ENCODE measurements around the gene JDP2. TPM values are rescaled to one million over a fixed set of nuclear protein-coding genes. Genes with fewer than 3 reads are reported as not detected.

Gene JDP2
- total and polyA plus RNA-seq, 4 donors = 13.8 to 30.4 (median 24.0) TPM

DNA sequence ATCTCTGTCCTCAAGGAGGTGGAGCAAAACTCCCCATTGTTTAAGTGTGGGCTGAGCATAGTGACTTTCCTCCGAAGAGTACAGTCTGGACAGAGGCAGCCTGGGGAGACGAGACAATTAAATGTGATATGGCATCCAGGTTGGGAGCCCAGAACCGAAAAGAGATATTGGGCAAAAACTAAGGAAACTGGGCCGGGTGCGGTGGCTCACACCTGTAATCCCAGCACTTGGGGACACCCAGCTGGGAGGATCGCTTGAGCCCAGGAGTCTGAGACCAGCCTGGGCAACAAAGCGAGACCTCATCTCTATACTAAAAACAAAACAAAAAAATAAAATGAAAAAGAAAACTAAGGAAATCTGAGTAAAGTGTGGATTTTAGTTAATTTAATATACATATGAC lies 35.9 kb upstream of the JDP2 start:
- H3K27me3 ChIP-seq (ENCODE audit: control insufficient read depth, insufficient read depth, low read length) = no peaks in the 10 kb centered on the region
- H3K4me1 ChIP-seq (ENCODE audit: control insufficient read depth, insufficient read depth, low read length) = no peaks in the 10 kb centered on the region
- H3K36me3 ChIP-seq (ENCODE audit: control insufficient read depth, insufficient read depth, low read length) = no peaks in the 10 kb centered on the region
- WGBS (ENCODE audit: insufficient coverage) = 64% methylated on average over 4 of the region's 7 CpGs
- H3K4me3 ChIP-seq (ENCODE audit: low read depth, low read length) = no peak overlapping the region
- DNase-seq (ENCODE audit: low read depth in 4 of 6, low spot score in 6 of 6) = no peak
- no peaks in the 10 kb centered on the region for H3K9me3 ChIP-seq (ENCODE audit: control insufficient read depth, insufficient read depth, low read length)
- H3K27ac ChIP-seq (ENCODE audit: low read depth, low read length) = no peak overlapping the region

DNA sequence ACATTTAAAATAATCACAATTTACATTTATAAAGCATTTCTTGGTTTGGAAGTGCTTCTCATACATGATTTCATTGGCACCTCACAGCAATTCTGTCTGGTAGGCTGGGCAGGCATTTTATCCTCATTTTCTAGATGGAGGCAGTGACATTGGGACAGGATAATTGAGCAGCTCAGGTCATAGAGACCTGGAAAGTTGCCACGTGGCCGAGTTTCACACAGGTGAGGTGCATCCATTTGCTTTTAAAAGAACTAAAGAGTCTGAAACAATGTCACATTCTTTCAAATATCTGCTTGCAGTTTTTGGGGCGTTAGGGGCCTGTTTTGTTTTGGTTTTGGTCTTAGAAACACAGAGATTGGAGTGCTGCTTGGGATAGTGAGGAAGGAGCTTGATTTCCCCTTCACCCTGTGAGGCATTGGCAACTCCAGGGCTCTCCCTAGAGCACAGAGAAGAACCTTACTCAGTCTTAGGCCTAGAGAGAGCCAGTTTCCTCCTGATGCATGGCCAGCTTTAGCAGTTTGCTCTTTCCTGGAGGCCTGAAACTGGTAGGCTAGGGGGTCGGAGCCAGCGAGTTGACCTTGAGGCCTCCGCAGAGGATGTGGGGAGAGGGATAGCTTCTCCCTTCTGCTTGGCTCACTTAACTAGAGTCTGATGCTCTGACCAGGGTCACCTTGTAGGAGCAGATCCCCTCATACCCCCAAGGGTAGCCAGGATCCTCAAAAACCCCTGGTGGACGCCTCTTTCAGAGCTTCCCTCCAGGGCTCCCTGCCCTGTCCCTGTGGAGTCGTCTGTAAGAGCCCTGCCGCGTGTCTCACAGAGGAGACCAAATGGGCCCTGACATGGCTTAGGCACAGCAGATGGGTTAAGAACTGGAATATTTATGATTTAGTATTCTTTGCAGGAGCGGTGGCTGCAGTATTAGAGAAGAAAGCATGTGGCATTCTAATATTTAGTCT lies 34.9 kb upstream of the JDP2 start:
- H3K4me1 ChIP-seq (ENCODE audit: control insufficient read depth, insufficient read depth, low read length) = no peaks in the 10 kb centered on the region
- no peak overlapping the region for H3K27ac ChIP-seq (ENCODE audit: low read depth, low read length)
- 94% methylated on average over 3 of the region's 11 CpGs for WGBS (ENCODE audit: insufficient coverage)
- H3K4me3 ChIP-seq (ENCODE audit: low read depth, low read length) = no peak overlapping the region
- no peaks in the 10 kb centered on the region for H3K27me3 ChIP-seq (ENCODE audit: control insufficient read depth, insufficient read depth, low read length)
- no peaks in the 10 kb centered on the region for H3K36me3 ChIP-seq (ENCODE audit: control insufficient read depth, insufficient read depth, low read length)
- H3K9me3 ChIP-seq (ENCODE audit: control insufficient read depth, insufficient read depth, low read length) = no peaks in the 10 kb centered on the region
- DNase-seq (ENCODE audit: low read depth in 4 of 6, low spot score in 6 of 6) = no peak

DNA sequence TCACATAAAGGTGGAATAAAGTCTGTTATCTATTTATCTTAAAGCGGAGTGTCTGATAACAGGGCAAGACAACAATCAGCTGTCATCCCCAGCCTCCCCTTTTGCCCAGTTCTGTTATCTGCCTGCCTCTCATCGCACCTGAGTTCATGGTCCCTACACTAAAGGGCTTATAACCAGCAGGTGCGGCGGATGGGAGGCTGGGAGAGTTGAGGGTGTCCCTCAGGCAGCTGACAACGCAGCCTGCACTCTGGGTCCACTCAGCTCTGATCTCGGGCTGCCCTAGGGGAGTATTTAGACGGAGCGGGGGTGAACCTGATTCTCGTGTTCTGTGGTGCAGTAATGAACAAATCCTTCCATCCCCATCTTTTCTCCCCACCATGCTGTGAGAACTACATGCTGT lies 34.0 kb upstream of the JDP2 start:
- Histone ChIP-seq H3K36me3 (ENCODE audit: control insufficient read depth, insufficient read depth, low read length) (no peaks in the 10 kb centered on the region), H3K27ac (ENCODE audit: low read depth, low read length) (no peak overlapping the region), H3K4me1 (ENCODE audit: control insufficient read depth, insufficient read depth, low read length) (no peaks in the 10 kb centered on the region), H3K9me3 (ENCODE audit: control insufficient read depth, insufficient read depth, low read length) (peaks cover 3% of the 10 kb centered on the region), H3K4me3 (ENCODE audit: low read depth, low read length) (no peak overlapping the region), H3K27me3 (ENCODE audit: control insufficient read depth, insufficient read depth, low read length) (no peaks in the 10 kb centered on the region)
- no CpG with 5 or more reads among the region's 9 CpGs for WGBS (ENCODE audit: insufficient coverage)
- DNase-seq (ENCODE audit: low read depth in 4 of 6, low spot score in 6 of 6) = no peak

DNA sequence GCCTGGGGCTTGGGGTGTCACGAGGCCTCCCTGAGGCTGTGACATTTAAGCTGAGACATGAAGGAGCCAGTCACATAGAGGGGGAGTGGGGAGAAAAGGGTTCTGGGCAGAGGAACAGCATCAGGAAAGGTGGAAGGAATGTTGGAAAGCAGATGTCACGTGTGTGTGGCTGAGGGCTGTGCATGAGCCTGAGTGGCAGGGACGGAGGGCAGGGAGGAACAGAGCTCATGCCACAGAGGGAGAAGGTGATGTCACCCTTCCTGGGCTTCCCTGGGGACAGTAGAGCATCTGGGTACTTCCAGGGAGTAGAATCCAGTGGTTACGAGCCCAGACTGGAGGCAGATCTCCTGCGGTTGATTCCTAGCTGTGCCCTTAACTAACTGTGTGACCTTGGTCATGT lies 32.0 kb upstream of the JDP2 start:
- no peak for DNase-seq (ENCODE audit: low read depth in 4 of 6, low spot score in 6 of 6)
- Histone ChIP-seq H3K4me3 (ENCODE audit: low read depth, low read length) (no peak overlapping the region), H3K27me3 (ENCODE audit: control insufficient read depth, insufficient read depth, low read length) (no peaks in the 10 kb centered on the region), H3K27ac (ENCODE audit: low read depth, low read length) (no peak overlapping the region), H3K4me1 (ENCODE audit: control insufficient read depth, insufficient read depth, low read length) (peaks cover 11% of the 10 kb centered on the region), H3K9me3 (ENCODE audit: control insufficient read depth, insufficient read depth, low read length) (peaks cover 3% of the 10 kb centered on the region), H3K36me3 (ENCODE audit: control insufficient read depth, insufficient read depth, low read length) (no peaks in the 10 kb centered on the region)
- WGBS (ENCODE audit: insufficient coverage) = 93% methylated on average over 4 of the region's 5 CpGs

DNA sequence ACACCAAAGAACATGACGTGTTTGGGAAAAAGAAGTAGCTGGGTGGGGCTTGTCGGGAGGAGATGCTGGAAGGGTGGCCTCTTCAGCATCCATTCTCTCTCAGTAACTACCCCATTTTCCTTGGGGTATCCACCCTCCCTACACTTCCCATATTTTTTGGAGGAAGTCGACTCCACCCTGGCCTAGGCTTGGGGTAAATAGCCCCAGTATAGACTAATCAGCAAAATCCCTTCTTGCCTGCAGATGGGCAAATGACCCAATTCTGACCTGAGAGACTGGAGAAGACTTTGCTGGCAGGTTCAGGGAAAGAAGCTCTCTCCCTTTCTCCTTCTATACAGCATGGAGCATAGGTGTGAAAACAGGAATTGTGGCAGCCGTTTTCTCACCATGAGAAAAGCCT lies 28.5 kb upstream of the JDP2 start:
- Histone ChIP-seq H3K4me3 (ENCODE audit: low read depth, low read length) (no peak overlapping the region), H3K27me3 (ENCODE audit: control insufficient read depth, insufficient read depth, low read length) (no peaks in the 10 kb centered on the region), H3K36me3 (ENCODE audit: control insufficient read depth, insufficient read depth, low read length) (no peaks in the 10 kb centered on the region), H3K4me1 (ENCODE audit: control insufficient read depth, insufficient read depth, low read length) (peaks cover 24% of the 10 kb centered on the region), H3K27ac (ENCODE audit: low read depth, low read length) (no peak overlapping the region), H3K9me3 (ENCODE audit: control insufficient read depth, insufficient read depth, low read length) (peaks cover 3% of the 10 kb centered on the region)
- WGBS (ENCODE audit: insufficient coverage) = no CpG with 5 or more reads among the region's 4 CpGs
- no peak for DNase-seq (ENCODE audit: low read depth in 4 of 6, low spot score in 6 of 6)

DNA sequence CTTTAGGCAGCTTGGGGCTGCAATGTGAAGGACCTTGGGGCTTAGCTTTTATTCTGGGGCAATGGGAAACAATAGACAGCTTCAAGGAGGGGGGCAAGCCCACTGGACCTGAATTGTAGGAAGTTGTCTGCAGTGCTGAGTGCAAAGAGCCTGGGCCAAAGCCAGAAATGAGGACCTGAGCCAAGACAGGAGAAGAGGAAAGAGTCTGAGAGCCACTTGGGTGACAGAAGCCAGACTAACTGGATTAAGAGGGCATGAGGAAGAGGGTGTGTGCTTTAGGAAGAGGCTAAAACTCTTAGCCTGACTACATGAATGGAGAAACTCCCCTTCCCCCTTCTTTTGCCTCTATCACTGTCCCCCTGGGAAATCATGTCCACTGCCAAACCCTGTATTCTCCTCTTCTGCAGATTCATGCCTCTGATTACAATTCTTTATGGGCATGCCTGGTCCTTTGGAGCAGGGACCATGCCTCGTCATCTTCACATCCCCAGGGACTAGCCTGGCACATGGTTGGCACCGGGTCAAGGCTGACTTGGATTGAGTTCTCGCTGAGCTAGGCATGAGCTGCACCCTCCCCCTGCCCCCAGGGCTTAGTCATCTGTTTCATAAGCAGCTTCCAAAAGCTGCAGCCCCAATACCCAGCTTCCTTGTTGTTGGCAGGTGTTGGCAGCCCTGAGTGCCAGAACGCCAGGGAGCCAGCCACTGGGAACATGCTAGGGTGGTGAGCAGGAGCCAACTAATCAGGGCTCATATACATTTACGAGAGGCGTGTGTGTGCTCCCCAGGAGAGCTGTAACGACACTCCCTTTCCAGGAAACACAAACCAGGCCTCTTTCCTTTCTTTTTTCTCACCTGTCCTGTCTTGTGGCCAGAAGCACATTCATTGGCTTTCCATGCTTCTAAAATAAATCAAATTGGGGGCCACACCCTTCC lies 27.7 kb upstream of the JDP2 start:
- Histone ChIP-seq H3K4me3 (ENCODE audit: low read depth, low read length) (no peak overlapping the region), H3K4me1 (ENCODE audit: control insufficient read depth, insufficient read depth, low read length) (peaks cover 24% of the 10 kb centered on the region), H3K27ac (ENCODE audit: low read depth, low read length) (no peak overlapping the region), H3K27me3 (ENCODE audit: control insufficient read depth, insufficient read depth, low read length) (no peaks in the 10 kb centered on the region), H3K9me3 (ENCODE audit: control insufficient read depth, insufficient read depth, low read length) (peaks cover 3% of the 10 kb centered on the region), H3K36me3 (ENCODE audit: control insufficient read depth, insufficient read depth, low read length) (no peaks in the 10 kb centered on the region)
- 15% methylated on average over 6 of the region's 7 CpGs for WGBS (ENCODE audit: insufficient coverage)
- peak in 4 of 6 donors; percentile 36 to 95 (median 66) for DNase-seq (ENCODE audit: low read depth in 4 of 6, low spot score in 6 of 6)

DNA sequence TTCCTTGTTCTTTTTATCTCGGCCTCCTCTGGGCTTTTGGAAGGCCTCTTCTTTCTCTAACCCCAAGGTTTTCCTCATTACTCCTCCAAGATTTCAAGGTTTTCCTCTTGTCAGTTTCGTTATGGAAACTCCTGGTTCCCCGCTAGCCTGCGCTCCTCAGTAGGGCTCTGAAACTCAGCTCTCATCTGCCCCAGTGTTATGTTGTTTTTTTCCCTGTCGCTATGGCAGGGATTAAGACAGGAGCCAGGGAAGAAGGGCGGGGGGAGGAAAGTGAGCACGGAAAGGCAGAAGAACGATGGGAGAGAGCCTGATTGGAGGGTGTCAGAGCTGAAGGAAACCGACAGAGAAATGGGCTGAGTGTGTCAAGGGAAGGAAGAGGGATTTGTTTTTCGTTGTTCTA lies 26.5 kb upstream of the JDP2 start:
- Histone ChIP-seq H3K4me1 (ENCODE audit: control insufficient read depth, insufficient read depth, low read length) (peaks cover 24% of the 10 kb centered on the region), H3K27ac (ENCODE audit: low read depth, low read length) (no peak overlapping the region), H3K27me3 (ENCODE audit: control insufficient read depth, insufficient read depth, low read length) (no peaks in the 10 kb centered on the region), H3K9me3 (ENCODE audit: control insufficient read depth, insufficient read depth, low read length) (peaks cover 3% of the 10 kb centered on the region), H3K36me3 (ENCODE audit: control insufficient read depth, insufficient read depth, low read length) (no peaks in the 10 kb centered on the region), H3K4me3 (ENCODE audit: low read depth, low read length) (no peak overlapping the region)
- WGBS (ENCODE audit: insufficient coverage) = 55% methylated on average over 9 of the region's 10 CpGs
- DNase-seq (ENCODE audit: low read depth in 4 of 6, low spot score in 6 of 6) = peak in 3 of 6 donors; percentile 5 to 76 (median 27)

DNA sequence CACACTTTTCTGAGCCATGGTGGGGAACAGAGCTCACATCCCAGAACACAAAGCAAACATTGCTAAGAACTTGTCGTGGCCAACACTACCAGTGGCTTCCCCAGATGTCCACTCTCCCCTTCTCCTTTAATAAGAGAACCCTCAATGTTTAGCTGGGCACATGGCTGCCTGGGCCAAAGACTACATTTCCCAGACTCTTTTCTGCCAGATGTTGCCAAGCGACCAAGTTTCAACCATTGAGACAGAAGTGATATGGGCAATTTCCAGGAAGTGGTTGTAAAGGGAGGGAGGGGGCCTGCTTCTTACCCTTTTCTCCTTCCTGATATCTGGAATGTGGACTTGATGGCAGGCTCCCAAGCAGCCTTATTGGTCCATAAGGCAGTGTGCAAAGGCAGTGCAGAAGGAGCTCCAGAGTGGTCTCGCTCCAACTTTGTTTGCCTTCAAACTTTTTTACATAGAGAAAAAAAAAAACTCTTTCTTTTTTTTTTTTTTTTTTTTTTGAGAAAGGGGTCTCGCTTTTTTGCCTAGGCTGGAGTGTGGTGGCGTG lies 24.9 kb upstream of the JDP2 start:
- H3K36me3 ChIP-seq (ENCODE audit: control insufficient read depth, insufficient read depth, low read length) = no peaks in the 10 kb centered on the region
- H3K27ac ChIP-seq (ENCODE audit: low read depth, low read length) = no peak overlapping the region
- 100% methylated on average over 2 of the region's 5 CpGs for WGBS (ENCODE audit: insufficient coverage)
- peaks cover 3% of the 10 kb centered on the region for H3K9me3 ChIP-seq (ENCODE audit: control insufficient read depth, insufficient read depth, low read length)
- DNase-seq (ENCODE audit: low read depth in 4 of 6, low spot score in 6 of 6) = no peak
- H3K4me1 ChIP-seq (ENCODE audit: control insufficient read depth, insufficient read depth, low read length) = peaks cover 24% of the 10 kb centered on the region
- no peak overlapping the region for H3K4me3 ChIP-seq (ENCODE audit: low read depth, low read length)
- H3K27me3 ChIP-seq (ENCODE audit: control insufficient read depth, insufficient read depth, low read length) = no peaks in the 10 kb centered on the region

DNA sequence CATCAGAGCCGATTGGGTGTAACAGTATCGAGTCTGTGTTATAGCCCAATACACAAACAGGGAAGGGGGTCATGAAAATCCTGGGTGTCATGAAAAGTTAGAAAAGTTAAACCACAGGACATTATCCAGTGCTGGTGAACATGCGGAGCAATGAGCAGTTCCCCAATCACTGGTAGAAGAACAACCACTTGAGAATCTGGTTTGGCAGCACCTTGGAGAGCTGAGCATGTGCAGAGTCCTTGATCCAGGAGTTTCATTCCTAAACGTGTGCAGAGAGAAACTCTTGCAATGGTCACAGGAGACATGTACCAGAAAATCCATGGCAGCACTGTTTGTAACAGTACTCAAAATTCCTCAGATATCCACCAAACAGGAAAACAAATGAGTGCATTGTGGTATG lies 23.0 kb upstream of the JDP2 start:
- Histone ChIP-seq H3K27ac (ENCODE audit: low read depth, low read length) (no peak overlapping the region), H3K4me3 (ENCODE audit: low read depth, low read length) (no peak overlapping the region), H3K9me3 (ENCODE audit: control insufficient read depth, insufficient read depth, low read length) (no peaks in the 10 kb centered on the region), H3K4me1 (ENCODE audit: control insufficient read depth, insufficient read depth, low read length) (peaks cover 31% of the 10 kb centered on the region), H3K36me3 (ENCODE audit: control insufficient read depth, insufficient read depth, low read length) (no peaks in the 10 kb centered on the region), H3K27me3 (ENCODE audit: control insufficient read depth, insufficient read depth, low read length) (no peaks in the 10 kb centered on the region)
- no peak for DNase-seq (ENCODE audit: low read depth in 4 of 6, low spot score in 6 of 6)
- WGBS (ENCODE audit: insufficient coverage) = 100% methylated on average over 3 of the region's 4 CpGs

Data from spinal cord (tissue), 10 donors.